Mesenteric fat pad (tissue), 1 donor: ENCODE results near the gene COG1. TPM values are rescaled to one million over a fixed set of nuclear protein-coding genes. Genes with fewer than 3 reads are reported as not detected.
A peak's percentile ranks its signal among the peaks of the same experiment; 100 is the strongest.

Source experiments
- DNase-seq: peaks from one replicate; pipeline ENCODE4 v3.0.0-alpha.2; 2020; ENCODE audit warnings: low spot score
- total RNA-seq: library from RNA; stranded (reverse); fragmentation: NEBNext Ultra II Directional; extraction: Animal tissue kit (Norgen Biotek cat#: 25700); gene quantifications from one replicate; pipeline ENCODE4 v1.2.1, GENCODE V29; 2021
- donor health status: DM: yes; HTN: yes; CAD: no.

Gene COG1
- total RNA-seq, 1 donor from 2014 or later = 34.8 TPM

DNA sequence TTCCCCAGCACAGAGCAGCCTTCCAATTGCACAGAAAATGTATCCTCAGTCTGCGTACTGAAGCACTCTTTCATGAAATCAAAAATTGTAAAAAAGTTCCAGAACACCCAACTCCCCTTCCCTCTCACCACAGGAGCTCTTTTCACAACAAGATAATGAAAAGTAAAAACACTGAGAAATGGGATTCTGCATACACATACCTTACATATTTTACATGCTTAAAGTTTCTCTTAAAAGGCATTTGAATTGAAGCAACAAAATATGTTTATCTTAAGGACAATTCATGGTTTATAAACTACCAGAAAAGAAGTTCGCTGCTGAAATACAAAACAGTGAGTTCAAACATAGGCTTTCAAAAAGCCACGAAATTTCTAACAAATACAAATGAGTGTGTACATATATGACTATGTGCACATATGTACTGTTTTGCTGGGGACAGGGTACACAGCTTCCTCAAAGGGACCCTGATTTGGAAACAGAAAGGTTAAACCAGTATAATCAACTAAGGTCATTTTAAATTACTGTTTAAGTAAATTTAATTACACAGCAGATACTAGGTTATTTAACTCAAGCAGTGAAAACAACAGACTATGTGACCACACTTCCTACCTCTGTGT, 33.8 kb downstream of the COG1 start:
- no peak for DNase-seq

DNA sequence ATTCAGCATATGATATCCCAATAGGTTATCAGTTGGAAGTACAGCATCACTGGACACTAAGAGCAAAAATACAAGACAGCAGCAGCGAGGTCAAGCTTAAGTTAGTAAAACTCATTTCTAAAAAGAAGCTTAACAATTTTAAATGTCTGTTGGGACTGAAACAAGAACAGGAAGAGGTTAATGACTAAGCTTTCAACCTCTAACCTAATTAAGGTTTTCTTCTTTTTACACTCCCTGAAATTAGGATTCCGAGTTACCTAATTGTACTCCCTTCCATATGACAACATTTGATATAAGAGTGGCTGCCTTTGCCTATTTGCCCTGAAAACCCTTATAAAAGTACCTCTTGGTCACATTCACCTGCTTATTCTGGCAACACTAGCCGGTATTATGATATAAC, 34.5 kb downstream of the COG1 start:
- no peak for DNase-seq

GRCh38 chr17:73227944-73228343, 35.1 kb downstream of the COG1 start:
- no peak for DNase-seq

- DNase-seq = no peak
Observed at GRCh38 chr17:73228748-73229236, 35.9 kb downstream of the COG1 start.

DNA sequence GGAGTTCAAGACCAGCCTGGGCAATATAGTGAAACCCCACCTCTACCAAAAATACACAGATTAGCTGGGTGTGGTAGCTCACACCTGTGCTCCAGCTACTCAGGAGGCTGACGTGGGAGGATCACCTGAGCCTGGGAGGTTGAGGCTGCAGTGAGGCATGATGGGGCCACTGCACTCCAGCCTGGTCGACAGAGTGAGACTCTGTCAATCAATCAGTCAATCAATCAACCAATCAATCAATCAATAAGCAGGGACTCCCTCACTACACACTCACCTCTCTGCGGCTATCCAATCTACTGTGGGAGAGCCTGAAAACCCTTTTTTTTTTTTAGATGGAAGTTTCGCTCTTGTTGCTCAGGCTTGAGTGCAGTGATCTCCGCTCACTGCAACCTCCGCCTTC, 37.2 kb downstream of the COG1 start:
- no peak for DNase-seq

GRCh38 chr17:73231395-73231794, 38.5 kb downstream of the COG1 start:
- no peak for DNase-seq

GRCh38 chr17:73231841-73232586, 39.2 kb downstream of the COG1 start:
- DNase-seq = peak; percentile 97

- no peak for DNase-seq
Observed at GRCh38 chr17:73232587-73233373, 39.9 kb downstream of the COG1 start.

DNA sequence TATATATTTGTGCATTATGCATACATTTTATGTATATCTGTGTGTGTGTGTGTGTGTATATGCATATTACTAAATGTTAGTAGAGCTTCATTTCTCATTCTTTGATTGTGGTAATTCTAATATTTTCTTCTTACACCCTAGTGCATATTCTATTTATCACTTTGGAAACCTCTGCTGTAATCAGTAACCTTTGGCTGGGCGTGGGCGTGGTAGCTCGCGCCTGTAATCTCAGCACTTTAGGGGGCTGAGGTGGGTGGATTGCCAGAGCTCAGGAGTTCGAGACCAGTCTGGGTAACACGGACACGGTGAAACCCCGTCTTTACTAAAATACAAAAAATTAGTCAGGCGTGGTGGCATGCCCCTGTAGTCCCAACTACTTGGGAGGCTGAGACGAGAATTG, 41.9 kb downstream of the COG1 start:
- no peak for DNase-seq

GRCh38 chr17:73237714-73238113, 44.9 kb downstream of the COG1 start:
- DNase-seq = peak; percentile 26

- no peak for DNase-seq
Observed at GRCh38 chr17:73240561-73240960, 47.7 kb downstream of the COG1 start.

GRCh38 chr17:73247726-73248125, 54.9 kb downstream of the COG1 start:
- no peak for DNase-seq

GRCh38 chr17:73248532-73248931, 55.7 kb downstream of the COG1 start:
- DNase-seq = peak; percentile 33

DNA sequence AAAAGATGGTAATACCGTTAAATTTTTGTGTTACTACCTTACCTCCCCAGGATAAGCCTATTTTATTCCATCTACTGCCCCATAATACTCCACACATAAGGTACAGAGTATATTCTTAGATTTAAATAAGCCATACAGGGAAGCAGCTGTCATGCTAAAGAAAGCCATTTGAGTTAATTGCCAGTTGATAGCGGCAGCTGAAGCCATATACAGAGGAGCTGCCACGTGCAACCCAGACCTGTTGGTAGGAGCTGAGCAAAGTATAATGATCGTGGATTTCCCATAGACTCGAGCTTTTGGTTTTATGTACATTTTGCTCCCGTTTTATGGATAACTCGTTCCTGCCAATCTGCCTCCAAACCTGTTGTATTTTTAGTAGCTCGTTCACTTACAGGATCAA, 56.8 kb downstream of the COG1 start:
- DNase-seq = no peak

GRCh38 chr17:73250851-73251640, 58.2 kb downstream of the COG1 start:
- peak; percentile 60 for DNase-seq

- peak; percentile 47 for DNase-seq
Observed at GRCh38 chr17:73251871-73252270, 59.0 kb downstream of the COG1 start.

DNA sequence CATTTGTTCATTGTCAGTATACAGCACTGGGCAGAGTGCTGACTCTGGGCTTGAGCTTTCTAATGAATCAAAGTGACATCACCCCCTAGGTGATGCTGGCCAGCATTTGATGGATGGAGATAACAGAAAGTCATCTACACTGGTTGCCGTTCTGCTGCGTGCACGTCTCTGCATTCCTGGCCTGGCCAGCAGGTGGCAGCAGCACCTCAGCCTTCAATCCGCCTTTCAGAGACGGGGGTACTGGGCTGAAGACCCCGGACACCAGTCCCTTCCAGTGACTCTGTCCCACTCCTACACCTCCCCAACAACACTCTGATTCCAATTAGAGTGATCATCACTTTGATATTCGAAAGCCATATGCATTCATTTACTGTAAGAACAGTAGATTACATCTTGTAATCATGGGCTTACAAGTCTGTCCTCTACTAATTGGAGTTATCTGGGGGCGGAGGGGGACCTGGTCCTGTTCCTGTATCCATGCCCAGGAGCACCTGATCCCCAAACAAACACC, 62.9 kb downstream of the COG1 start:
- DNase-seq = peak; percentile 82

DNA sequence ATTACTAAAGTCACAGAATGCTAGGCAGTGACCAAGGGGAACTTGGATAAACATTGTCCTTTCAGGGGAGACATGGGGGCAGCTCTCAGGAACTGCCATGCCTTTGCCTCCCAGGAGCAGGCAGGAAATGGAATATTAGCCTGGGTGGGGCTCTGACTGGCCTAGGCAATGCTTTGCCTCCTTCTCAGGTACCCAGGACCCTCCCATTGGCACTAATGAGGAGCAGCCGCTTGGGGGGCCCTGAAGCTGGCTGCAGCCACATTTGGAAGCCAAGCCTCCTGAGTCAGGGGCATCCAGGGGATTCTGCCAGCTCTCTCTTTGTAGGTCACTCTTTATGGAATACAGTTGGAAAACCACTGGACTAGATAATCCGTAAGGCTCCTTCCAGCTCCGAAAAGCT, 63.4 kb downstream of the COG1 start:
- no peak for DNase-seq

DNA sequence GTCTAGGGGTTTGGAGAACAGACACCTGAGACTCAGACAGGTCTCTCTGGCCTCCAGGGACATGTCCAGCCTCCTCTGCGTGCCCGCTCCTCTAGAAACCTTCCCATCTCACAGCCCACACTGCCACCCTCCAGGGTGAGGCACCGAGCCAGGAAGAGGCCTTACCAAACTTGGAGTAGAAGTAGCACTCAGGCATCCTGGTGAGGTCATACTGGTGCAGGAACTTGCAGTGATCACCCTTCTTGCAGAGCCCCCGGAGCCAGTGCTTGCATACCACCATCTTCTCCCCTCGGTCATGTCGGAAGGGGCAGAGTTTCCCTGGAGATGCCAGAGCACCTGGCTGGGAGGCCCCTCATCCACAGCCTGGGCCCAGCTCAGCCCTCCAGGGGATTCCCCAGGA, 64.7 kb downstream of the COG1 start:
- no peak for DNase-seq
